Measurements from ENCODE around the gene MMP7.
A peak's percentile ranks its signal among the peaks of the same experiment; 100 is the strongest.

The MMP7 gene, protein sequence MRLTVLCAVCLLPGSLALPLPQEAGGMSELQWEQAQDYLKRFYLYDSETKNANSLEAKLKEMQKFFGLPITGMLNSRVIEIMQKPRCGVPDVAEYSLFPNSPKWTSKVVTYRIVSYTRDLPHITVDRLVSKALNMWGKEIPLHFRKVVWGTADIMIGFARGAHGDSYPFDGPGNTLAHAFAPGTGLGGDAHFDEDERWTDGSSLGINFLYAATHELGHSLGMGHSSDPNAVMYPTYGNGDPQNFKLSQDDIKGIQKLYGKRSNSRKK

DNA sequence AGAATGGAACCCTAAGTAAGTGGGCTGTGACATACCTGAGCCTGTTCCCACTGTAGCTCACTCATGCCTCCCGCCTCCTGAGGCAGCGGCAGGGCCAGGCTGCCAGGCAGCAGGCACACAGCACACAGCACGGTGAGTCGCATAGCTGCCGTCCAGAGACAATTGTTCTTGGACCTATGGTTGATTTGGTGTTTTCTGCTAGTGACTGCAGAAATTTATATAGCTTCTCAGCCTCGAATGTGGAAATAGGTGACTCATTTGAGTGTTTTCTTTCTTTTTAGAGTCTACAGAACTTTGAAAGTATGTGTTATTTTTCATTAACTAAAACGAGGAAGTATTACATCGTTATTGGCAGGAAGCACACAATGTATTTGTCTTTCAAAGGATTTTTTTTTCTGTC is at the start of gene MMP7:
TSS of gene MMP7 (minus strand) at position 190 of the 400 bp plus-strand sequence. CDS start at position 143, 47 bp downstream.
- DNase-seq (ENCODE audit: low read depth) = peak; percentile 75

DNA sequence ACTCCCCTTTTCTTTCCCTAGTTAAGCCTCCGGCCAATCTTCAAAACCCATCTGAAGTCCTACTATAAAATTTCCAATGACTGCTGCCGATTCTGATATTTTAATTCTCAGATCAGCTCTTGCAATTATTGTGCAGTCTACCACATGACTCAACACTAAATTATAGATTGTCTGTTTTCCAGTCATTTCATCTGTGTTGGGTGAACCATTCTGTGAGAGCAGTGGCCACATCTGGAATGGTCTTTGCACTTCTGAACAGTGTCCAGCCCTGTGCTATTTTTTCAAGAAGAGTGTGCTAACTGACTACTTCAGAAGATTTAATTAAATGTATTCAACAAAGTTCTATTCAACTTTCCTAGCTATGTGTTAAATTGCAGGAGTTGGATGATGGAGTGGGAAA is 47.2 kb upstream of the MMP7 start:
- DNase-seq (ENCODE audit: low read depth) = no peak

DNA sequence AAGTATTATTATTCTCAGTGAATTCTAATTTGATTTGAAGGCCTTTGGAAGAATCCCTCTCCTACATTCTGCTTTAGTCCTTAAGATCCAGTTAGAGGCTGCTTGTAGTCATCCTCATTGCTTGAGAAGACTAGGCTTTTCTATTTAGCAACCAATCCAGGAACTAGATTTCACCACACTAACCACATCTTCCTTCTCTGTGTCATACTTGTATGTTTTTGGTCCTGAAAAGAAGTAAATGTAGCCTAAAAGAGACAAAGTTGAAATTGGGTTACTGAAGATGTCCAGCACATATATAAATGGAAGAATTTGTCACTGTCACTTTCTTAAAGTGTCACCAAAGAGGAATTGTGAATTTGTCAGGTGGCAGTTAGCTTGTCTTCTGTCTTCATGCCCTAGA is 46.6 kb upstream of the MMP7 start:
- peak; percentile 74 for DNase-seq (ENCODE audit: low read depth)

DNA sequence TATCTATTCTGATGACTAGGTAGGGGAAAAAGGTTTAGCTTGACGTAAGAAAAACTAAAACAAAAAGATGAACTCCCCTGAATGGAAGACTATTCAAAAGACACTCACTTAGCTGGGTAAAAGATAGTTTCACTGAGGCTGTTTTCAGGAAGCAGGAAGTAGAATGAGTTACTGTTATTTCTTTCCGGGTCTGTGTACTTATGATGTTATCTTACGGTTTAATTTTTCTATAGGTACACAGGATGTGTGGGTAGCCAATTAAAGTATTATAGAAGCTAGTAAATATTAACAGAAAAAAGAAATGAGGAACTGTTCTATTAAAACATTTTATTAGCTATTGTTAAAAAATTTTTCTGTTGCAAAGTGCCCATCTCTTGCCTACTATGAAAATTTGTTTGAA is 45.8 kb upstream of the MMP7 start:
- DNase-seq (ENCODE audit: low read depth) = no peak

DNA sequence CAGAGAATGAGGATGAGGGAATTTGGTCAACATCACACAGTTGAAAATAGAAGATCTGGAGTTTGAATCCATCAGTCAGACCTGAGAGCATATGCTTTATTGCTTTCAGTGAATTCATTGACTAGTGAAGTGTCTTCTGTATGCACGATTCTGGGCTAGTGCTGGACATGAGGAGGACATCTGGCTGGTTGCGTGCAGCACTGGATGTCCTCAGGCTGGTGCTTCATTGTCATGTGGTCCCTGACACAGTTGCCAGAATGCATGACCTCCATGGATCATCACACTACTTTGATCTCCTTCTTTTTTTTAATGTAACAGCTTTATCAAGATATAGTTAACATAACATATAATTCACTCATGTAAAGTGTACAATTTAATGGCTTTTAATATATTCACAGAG is 44.5 kb upstream of the MMP7 start:
- DNase-seq (ENCODE audit: low read depth) = no peak

DNA sequence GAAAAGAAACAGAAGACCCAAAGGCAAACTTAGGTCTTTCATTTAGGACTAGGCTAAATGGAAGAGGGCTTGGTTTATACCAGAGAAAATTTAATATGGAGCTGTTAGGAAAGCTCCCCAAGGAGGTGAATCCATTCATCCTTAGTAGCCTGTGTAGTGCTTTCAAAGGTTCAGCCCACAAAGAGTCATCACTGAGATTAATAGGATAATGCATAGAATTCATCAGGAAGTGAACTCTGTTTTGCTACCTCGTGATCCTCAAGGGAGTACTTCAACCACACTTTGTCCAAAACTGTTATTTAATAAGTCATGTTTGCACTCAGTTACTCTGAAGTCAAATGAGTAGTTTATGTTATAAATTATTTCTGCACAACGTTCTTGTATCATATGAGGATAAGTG is 43.3 kb upstream of the MMP7 start:
- peak; percentile 66 for DNase-seq (ENCODE audit: low read depth)

DNA sequence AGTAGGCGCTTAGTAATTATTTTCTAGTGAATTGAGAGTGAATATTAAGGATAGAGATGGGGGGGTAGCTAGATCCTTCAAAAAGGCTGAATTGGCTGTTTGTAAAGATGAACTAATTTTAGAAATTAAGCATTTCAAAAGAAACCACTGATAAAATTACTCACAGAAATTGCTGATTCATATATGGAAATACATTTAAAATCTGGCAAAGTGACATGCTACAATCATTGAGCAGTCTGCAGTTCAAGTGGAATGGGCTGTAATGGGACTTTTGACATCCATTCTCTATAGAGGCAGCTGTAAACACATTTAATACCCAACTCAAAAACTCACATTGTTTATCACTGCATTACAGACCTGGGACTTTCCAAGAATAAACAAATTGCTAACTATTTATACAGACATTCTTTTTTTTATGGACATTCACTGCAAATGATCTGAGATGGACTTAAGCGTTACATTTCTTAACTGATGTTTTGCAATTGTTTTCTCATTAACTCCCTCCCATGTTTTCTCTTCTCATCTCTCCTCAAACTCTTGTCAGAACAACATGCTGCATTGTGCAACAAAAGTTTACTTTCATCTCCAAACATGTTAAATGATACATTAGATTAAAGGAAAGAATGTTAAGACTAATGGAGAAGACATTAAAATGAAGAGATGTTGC is 42.1 kb upstream of the MMP7 start:
- DNase-seq (ENCODE audit: low read depth) = no peak

DNA sequence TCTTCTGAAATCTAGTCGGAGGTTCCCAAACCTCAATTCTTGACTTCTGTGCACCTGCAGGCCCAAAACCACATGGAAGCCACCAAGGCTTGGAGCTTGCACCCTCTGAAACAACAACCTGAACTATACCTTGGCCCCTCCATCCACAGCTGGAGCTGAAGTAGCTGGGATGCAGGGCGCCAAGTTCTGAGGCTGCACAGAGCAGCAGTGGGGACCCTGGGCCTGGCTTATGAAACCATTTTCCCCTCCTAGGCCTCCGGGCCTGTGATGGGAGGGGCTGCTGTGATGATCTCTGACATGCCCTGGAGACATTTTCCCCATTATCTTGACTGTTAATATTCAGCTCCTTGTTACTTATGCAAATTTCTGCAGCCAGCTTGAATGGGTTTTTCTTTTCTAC is 38.3 kb upstream of the MMP7 start:
- DNase-seq (ENCODE audit: low read depth) = no peak

DNA sequence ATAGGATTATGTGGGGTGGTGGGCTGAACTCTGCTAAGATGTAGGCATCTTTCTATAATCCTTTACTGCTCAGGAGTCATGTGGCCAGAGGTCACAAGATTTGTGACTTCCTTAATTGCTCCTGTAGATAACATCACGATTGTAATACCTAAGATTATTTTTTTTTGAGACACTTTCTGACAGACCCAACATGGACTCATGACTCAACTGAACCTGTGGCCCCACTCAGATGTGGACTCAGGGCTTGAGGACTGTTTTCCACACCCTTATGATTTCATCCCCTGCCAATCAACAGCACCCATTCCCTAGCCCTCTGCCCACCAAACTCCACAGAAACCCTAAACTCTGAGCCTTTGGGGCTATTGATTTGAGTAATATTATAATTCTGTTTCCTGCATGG is 35.6 kb upstream of the MMP7 start:
- DNase-seq (ENCODE audit: low read depth) = no peak

DNA sequence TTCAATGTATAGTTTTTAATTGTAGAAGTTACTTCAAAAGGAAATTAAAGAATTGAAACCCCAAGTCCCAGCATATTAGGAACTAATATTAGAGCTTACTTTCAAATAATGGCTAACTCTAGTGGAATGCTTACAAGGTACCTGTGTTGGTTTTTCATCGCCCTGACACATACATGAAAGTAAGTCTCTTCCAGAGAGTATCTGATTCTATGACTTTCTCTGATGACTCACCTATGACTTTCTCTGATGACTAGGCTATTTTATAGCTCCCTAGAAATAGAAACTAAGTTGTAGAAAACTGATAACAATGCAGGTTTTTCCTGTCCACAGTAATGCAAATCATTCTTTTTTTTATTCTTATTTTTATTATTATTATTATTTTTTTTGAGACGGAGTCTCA is 33.6 kb upstream of the MMP7 start:
- peak; percentile 80 for DNase-seq (ENCODE audit: low read depth)

DNA sequence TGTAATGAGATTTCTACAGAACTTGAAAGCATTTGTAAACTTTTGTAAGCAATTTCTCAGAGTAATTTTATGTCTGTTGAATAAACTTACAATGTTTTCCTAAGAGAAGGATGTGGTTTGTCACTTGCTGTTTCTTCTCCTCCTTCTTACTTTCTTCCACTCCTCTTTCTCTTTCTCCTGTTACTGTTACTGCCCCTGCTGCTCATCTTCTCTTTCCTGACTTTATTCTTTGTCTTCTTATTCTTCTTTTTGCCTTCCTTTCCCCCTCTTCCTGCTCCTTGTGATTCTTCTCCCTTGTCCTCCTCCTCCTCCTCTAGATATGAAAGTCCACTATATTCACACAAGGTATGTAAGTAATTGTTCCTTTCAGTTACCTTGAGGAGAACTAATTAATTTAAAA is 31.1 kb upstream of the MMP7 start:
- no peak for DNase-seq (ENCODE audit: low read depth)

DNA sequence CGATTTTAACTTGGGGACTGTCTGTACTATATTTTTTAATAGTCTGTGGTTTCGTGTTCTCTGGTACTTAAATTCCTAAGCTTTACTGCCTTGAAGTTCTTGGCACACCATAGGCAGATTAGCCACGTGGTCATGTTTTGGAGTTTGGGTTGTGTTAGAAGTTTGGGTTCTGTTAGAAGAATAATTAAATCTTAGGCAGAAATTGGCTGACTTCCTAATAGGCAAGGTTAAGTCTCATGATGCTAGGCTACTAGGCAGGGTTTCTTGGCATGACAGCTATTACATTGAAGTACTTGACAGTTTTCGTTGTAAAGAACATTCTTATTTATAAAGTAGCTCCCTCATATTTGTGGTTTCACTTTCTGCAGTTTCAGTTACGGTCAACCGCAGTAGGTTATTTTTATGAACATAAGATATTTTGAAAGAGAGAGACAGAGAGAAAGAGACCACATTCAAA is 30.0 kb upstream of the MMP7 start:
- DNase-seq (ENCODE audit: low read depth) = peak; percentile 95

DNA sequence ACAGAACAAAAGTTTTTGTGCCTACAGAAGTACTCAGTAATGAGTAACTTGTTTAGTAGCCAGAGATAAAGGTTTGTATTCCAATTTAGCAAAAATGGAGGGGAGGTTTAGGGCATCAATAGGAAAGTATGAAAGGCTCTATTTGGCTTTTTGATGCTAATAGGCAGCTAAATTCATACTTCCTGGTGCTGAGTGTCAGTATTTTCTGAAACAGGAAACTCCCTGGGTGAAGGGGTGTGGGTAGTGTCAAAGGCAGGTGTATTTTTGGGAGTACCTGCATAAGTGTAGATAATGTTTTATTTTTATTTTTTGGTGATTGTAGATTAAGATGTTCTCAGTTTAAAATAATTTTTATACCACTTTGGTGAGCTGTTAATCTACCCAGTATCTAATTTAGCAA is 29.3 kb upstream of the MMP7 start:
- no peak for DNase-seq (ENCODE audit: low read depth)

DNA sequence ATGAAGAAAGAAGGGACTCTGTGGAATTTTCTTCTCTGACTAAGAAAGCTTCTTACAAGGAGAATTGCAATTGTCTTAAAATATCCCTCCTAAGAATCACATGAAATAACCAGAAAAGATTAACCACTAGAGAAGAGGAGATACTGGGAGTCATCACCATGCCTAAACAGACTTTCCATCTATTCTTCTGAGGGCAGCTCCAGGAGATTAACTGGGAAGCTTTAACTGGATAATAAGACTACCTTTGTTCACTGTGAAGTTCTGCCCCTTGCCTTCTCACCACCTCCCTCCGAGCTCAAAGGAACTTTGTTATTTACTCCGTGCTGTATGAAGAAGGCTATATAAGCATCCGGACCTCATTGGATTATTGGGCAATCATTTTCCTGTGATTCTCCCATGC is 24.5 kb upstream of the MMP7 start:
- DNase-seq (ENCODE audit: low read depth) = no peak

DNA sequence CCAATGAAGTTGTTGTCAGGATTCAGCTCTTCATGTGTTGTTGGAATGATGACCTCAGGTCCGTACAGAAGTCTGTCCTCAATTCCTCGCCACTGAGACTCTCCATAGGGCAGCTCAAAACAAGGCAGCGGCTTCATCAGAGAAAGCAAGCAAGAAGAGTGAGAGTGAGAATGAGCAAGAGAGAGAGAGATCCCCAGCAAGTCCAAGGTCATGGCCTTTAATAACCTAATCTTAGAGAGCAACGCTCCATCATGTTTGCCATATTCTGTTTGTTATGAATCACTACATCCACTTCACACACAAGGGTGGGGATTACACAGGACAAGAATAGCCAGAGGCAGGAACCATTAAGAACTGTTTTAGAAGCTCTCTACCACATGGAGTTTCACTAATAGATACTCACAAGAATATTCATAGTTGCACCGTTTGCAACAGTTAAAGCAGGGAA is 23.3 kb upstream of the MMP7 start:
- peak; percentile 36 for DNase-seq (ENCODE audit: low read depth)

DNA sequence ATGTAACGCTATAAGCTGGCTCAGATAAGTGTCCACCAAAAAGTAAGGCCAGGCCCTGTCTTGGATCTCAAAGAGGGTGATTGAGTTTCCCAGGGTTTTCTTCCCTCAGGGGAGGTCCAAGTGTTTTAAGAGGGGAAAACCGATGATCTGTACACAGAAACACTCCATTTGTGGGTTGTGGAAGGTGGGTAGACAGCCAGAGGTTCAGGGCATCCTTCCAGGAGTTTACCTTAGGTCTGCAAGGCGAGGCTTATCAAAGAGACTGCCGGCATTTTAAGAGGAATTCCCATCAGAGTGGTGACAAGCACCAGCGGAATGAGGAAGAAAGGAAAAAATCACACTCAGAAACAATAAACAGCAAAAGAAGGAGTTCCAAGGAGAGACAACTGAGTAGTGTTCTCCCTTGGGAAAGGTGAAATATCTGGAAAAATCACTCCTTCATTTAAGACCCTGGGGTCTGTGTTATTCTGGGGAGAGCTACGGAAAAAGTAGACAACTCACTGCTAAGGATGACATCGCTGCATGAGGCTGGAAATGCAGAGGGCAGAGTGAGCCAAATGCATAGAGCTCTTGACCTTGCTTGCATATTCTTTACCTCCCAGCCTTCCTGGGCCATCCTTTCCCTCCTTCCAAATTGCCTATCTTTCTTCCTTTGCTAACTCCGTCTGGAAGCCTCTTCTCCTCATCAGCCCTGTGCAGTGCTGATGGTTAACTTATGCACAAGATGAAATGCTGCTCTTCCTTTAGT is 22.1 kb upstream of the MMP7 start:
- peak; percentile 81 for DNase-seq (ENCODE audit: low read depth)

DNA sequence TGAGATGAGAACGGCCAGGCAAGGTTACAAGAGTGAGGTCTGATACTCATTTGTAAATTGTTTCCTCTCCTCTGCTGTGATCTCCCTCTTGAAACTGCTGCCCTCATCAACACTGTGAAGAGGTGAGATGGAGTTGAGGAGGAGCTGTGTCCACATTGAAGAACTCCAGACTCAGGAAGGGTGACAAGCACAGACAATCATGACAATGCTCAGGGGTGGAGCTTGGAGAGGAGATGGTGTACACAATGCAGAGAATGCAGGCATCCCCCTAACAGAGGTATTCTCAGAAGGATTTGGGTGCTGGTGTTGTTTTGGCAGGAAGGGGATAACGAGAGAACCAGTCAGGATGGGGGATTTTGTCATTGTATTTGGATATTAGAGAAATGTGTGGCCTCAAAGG is 21.5 kb upstream of the MMP7 start:
- no peak for DNase-seq (ENCODE audit: low read depth)

DNA sequence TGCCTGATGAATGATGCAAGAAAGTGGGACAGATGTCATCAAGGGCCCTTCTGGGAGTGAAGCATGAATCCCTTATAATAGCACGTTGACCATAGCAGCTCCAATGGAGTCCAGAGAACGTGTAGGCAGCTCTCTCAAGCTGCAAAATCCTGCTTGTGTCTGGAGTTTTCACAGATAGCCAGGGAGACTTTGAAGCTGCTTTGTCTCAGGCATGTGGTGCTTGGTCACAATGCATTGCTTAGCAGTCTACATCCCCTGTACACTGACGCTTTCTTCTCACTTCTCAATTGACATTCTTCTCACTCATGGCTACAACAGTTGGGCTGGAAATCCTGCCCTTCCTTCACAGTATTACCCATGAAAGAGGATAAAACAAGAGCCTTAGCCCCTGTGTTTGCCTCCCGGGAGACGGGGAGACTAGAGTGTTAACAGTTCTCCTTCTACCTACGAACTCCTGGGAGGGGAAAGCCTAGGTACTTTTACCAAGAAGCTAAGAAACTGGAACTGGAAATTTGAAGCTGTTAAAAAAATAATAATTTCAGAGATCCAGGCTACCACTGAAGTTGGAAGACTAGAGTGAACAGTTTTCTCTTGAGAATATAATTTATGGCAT is 20.7 kb upstream of the MMP7 start:
- no peak for DNase-seq (ENCODE audit: low read depth)

DNA sequence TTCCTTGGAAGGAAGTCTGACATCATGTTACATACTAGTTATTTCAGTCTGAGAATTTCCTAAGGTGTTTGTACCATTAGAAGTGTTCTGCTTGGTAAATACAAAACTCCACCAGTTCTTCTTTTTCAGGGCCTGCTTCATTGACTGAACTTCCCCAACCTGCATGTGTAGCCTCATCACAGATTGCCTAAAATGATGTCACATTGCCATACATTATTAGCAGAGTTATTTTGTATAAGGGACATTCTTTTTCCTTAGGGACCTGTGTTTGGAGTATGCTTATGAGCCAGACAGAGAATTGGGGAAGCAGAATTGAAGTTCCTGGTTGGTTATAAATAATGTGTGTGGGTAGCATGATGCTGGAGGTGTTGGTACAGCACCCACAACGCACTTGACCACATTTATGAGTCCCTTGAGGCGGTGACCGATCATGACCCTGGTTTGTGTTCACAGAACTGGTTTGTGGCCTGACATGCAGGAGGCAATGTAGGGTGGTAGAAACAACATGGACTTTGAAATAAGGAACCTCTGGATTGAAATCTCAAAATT is 16.4 kb upstream of the MMP7 start:
- DNase-seq (ENCODE audit: low read depth) = no peak

DNA sequence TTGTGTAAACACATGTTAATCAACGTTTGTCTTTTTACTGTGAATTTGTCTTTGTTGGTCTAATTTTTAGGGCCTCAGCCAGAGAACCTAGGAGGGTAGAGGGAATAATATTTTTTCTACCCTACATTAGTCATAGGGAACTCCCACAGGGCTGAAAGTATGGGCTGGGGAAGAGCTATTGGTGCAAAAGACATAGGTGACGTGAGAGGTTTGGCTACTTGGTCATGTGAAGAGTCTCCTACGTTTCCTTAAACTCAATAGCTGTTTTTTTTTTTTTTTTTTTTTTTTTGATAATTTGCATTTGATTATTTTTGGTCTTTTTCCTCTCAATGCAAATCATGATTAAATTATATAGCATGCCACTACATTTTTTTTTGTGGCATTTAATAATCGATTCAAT is 15.9 kb upstream of the MMP7 start:
- no peak for DNase-seq (ENCODE audit: low read depth)

DNA sequence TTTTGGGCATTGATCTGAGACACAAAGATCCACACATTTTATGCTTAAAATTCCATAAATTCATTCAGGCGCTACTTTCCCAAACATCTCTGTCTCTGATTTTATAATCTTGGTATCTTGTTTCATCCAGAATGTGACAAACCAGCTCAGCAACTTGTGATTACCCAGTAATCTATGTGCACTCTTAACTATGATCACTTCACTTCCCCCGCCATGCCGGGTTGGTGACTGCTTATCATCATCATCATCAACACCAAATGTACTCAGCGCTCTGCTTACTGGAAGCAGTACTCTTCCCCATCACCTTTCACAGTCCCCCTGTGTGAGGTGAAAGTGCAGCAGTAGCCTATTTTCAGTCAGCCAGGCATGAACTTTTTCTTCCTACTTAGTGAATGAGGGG is 15.2 kb upstream of the MMP7 start:
- no peak for DNase-seq (ENCODE audit: low read depth)

DNA sequence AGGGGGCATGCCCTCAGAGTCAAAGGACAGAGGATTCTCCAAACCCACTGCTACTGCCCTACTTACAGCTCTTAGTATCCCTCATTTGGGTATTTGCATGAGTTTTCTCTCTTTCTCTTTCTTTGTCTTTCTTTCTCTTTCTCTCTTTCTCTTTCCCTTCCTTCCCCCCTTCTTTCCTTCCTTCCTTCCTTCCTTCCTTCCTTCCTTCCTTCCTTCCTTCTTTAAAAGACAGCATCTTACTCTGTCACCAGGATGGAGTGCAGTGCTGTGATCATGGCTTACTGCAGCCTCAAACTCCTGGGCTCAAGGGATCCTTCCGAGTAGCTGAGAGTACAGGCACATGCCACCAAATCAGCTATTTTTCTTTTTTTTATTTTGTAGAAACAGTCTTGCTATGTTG is 14.0 kb upstream of the MMP7 start:
- DNase-seq (ENCODE audit: low read depth) = no peak
